CD14-positive monocyte (primary cell): Measurements from ENCODE around the gene CCN2. TPM values are rescaled to one million over a fixed set of nuclear protein-coding genes. Genes with fewer than 3 reads are reported as not detected.

Experiments used
- DNase-seq, 3 donors: peaks; one replicate each; pipeline ENCODE4 v3.0.0-alpha.2; 2011 to 2022
- H2AFZ ChIP-seq: 2 replicates; pipeline ENCODE4 v1.6.0; 2012; ENCODE audit warnings: mild to moderate bottlenecking, low read depth, low read length, inconsistent platforms; ENCODE audit not compliant: insufficient read depth, poor library complexity, severe bottlenecking
- H3K27ac ChIP-seq, 2 donors: 1 replicate in 1 of 2; 2 replicates in 1 of 2; pipeline ENCODE4 v1.5.1; 2012 to 2013; ENCODE audit warnings: low read length in 2 of 2, control low read depth in 1 of 2, inconsistent platforms in 1 of 2, low read depth in 1 of 2, mild to moderate bottlenecking in 1 of 2
- H3K27me3 ChIP-seq, 2 donors: one replicate each; pipeline versions ENCODE4 v1.6.0 to v1.6.1; 2011 to 2013; ENCODE audit warnings: low read length in 2 of 2; ENCODE audit not compliant: control insufficient read depth in 2 of 2, insufficient read depth in 2 of 2
- H3K36me3 ChIP-seq, 2 donors: replicated peaks in 1 of 2; 1 replicate in 1 of 2; 2 replicates in 1 of 2; pipeline versions ENCODE4 v1.5.1 to v1.6.1; 2012 to 2013; ENCODE audit warnings: low read length in 2 of 2, control low read depth in 1 of 2, inconsistent platforms in 1 of 2, mild to moderate bottlenecking in 1 of 2; ENCODE audit not compliant: insufficient read depth in 2 of 2, control insufficient read depth in 1 of 2
- H3K4me1 ChIP-seq, 2 donors: 1 replicate in 1 of 2; 2 replicates in 1 of 2; pipeline versions ENCODE4 v1.5.1 to v1.6.1; 2012 to 2013; ENCODE audit warnings: low read length in 2 of 2, control low read depth in 1 of 2, inconsistent platforms in 1 of 2, mild to moderate bottlenecking in 1 of 2, moderate library complexity in 1 of 2; ENCODE audit not compliant: insufficient read depth in 2 of 2, control insufficient read depth in 1 of 2
- H3K4me2 ChIP-seq: replicated peaks from 2 replicates; pipeline ENCODE3; 2012; ENCODE audit warnings: low read length, moderate library complexity, mild to moderate bottlenecking; ENCODE audit not compliant: poor library complexity, severe bottlenecking; ENCODE audit errors: extremely low read depth
- H3K4me3 ChIP-seq, 3 experiments: fragments of 200-600 bp in 1 of 3; sonication (generic) in 1 of 3; replicated peaks in 1 of 3; 1 replicate in 2 of 3; 2 replicates in 1 of 3; pipeline ENCODE4 v1.5.1; 2011 to 2013; ENCODE audit warnings: low read length in 3 of 3, mild to moderate bottlenecking in 3 of 3, control low read depth in 2 of 3, low read depth in 2 of 3, inconsistent platforms in 1 of 3, moderate library complexity in 1 of 3
- H3K79me2 ChIP-seq: 2 replicates; pipeline ENCODE4 v1.6.0; 2012; ENCODE audit warnings: mild to moderate bottlenecking, control low read depth, inconsistent platforms, low read length, moderate library complexity; ENCODE audit not compliant: insufficient read depth
- H3K9ac ChIP-seq: 2 replicates; pipeline ENCODE4 v1.6.0; 2017; ENCODE audit warnings: low read length, mild to moderate bottlenecking; ENCODE audit not compliant: insufficient read depth, poor library complexity, severe bottlenecking
- H3K9me3 ChIP-seq, 2 donors: replicated peaks in 1 of 2; 1 replicate in 1 of 2; 2 replicates in 1 of 2; pipeline versions ENCODE4 v1.5.1 to v1.6.1; 2012 to 2013; ENCODE audit warnings: low read length in 2 of 2, control low read depth in 1 of 2; ENCODE audit not compliant: control insufficient read depth in 1 of 2, insufficient read depth in 1 of 2
- H4K20me1 ChIP-seq: 2 replicates; pipeline ENCODE4 v1.6.0; 2012; ENCODE audit warnings: mild to moderate bottlenecking, low read length, control low read depth, moderate library complexity; ENCODE audit not compliant: insufficient read depth
- H3K27ac Mint-ChIP-seq, 7 donors: one replicate each; pipeline ENCODE4 v1.8.0; 2020; ENCODE audit warnings: mild to moderate bottlenecking in 7 of 7, mixed read lengths in 7 of 7, moderate library complexity in 6 of 7, inconsistent platforms in 2 of 7
- H3K27me3 Mint-ChIP-seq, 3 donors: one replicate each; pipeline ENCODE4 v1.8.0; 2021 to 2022; ENCODE audit warnings: low read depth in 3 of 3, mild to moderate bottlenecking in 3 of 3, mixed read lengths in 3 of 3, moderate library complexity in 3 of 3, inconsistent platforms in 1 of 3
- H3K36me3 Mint-ChIP-seq, 2 donors: one replicate each; pipeline ENCODE4 v1.8.0; 2020; ENCODE audit warnings: mixed read lengths in 2 of 2, inconsistent platforms in 1 of 2, mild to moderate bottlenecking in 1 of 2
- H3K4me1 Mint-ChIP-seq: one replicate; pipeline ENCODE4 v1.8.0; 2020; ENCODE audit warnings: mild to moderate bottlenecking, mixed read lengths
- H3K4me3 Mint-ChIP-seq, 2 donors: one replicate each; pipeline ENCODE4 v1.8.0; 2020; ENCODE audit warnings: mild to moderate bottlenecking in 2 of 2, mixed read lengths in 2 of 2, moderate library complexity in 1 of 2
- H3K9me3 Mint-ChIP-seq, 7 donors: one replicate each; pipeline ENCODE4 v1.8.0; 2020 to 2022; ENCODE audit warnings: mixed read lengths in 7 of 7, mild to moderate bottlenecking in 6 of 7, moderate library complexity in 6 of 7, inconsistent platforms in 2 of 7
- CTCF ChIP-seq: fragments of 200-600 bp; IDR thresholded peaks from one replicate; pipeline ENCODE4 v1.8.0; 2022; ENCODE audit warnings: antibody characterized with exemption, mild to moderate bottlenecking
- WGBS: methylation state at CpG from one replicate; pipeline ENCODE4 v1.1.5; 2013; ENCODE audit warnings: missing lambda C conversion rate; ENCODE audit not compliant: insufficient coverage; 5-methylcytosine and 5-hydroxymethylcytosine counted together
- intact Hi-C, 2 donors: fragments of 100-400 bp; cut with micrococcal nuclease; formaldehyde crosslinking; loops; one replicate each; pipeline versions ENCODE4 v1.15.0 to v1.15.1; 2023
- polyA plus RNA-seq, 3 donors: library from polyadenylated mRNA; depleted of rRNA in 1 of 3; unstranded in 2 of 3; stranded (reverse) in 1 of 3; fragments of 300-500 nt in 2 of 3; fragments of >200 nt in 1 of 3; fragmentation: Illumina TruSeq in 2 of 3; gene quantifications; 1 replicate in 2 of 3; 2 replicates in 1 of 3; pipeline ENCODE4 v1.2.3, GENCODE V29; 2012 to 2021

Gene CCN2
- polyA plus RNA-seq, 3 donors: not detected

- Histone ChIP-seq H4K20me1 (no peaks in the 10 kb centered on the region), H3K4me3 (no peak overlapping the region), H2AFZ (no peak overlapping the region), H3K27ac (no peak overlapping the region), H3K4me1 (no peaks in the 10 kb centered on the region), H3K79me2 (no peaks in the 10 kb centered on the region), H3K27me3 (no peaks in the 10 kb centered on the region), H3K9me3 (no peaks in the 10 kb centered on the region), H3K4me2 (no peak overlapping the region), H3K9ac (no peak overlapping the region), H3K36me3 (no peaks in the 10 kb centered on the region)
- DNase-seq: no peak
- Mint-ChIP-seq H3K9me3 (no peaks in the 10 kb centered on the region), H3K4me3 (no peak overlapping the region), H3K27me3 (peaks cover 0 to 2% (median under 1%) of the 10 kb centered on the region in 3 donors), H3K4me1 (no peaks in the 10 kb centered on the region), H3K27ac (no peak overlapping the region), H3K36me3 (no peaks in the 10 kb centered on the region)
- no peak for TF ChIP-seq CTCF
- intact Hi-C loops: no loop called here
Observed at GRCh38 chr6:131963063-131963462, 11.9 kb upstream of the CCN2 start.

- no peaks in the 10 kb centered on the region for H3K4me1 Mint-ChIP-seq
- no peak overlapping the region for H3K4me3 Mint-ChIP-seq
- Histone ChIP-seq H3K4me2 (no peak overlapping the region), H4K20me1 (no peaks in the 10 kb centered on the region), H3K4me1 (no peaks in the 10 kb centered on the region), H2AFZ (no peak overlapping the region), H3K27ac (no peak overlapping the region), H3K36me3 (no peaks in the 10 kb centered on the region), H3K9ac (no peak overlapping the region), H3K79me2 (no peaks in the 10 kb centered on the region), H3K4me3 (no peak overlapping the region), H3K27me3 (no peaks in the 10 kb centered on the region), H3K9me3 (no peaks in the 10 kb centered on the region)
- H3K36me3 Mint-ChIP-seq: no peaks in the 10 kb centered on the region
- no peaks in the 10 kb centered on the region for H3K9me3 Mint-ChIP-seq
- intact Hi-C loops: no loop called here
- DNase-seq: no peak
- no peak for TF ChIP-seq CTCF
- H3K27ac Mint-ChIP-seq: no peak overlapping the region
- H3K27me3 Mint-ChIP-seq: peaks cover 1 to 4% (median 2%) of the 10 kb centered on the region in 3 donors
- WGBS: 92% methylated on average over 2 of the region's 6 CpGs
Observed at GRCh38 chr6:131960371-131961133, 9.4 kb upstream of the CCN2 start.
